Measurements from ENCODE around the gene DPYSL4.

DNA sequence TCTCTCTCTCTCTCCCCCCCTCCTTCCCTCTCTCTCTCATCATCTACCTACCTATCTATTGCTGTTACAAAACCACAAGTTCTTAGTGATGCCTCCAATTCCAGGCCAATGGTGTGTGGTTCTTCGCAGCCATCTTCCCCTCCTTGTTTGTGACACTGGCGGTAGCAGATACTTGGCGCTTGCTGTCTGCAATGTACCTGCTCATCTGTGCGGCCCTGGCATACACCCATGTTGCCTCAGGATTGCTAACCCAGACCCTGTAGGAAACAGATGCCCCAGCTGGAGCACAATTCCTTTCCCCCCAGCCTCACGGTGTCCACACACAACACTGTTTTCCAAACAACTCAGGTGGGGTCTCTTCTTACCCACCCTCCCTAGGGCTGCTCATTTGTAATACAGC lies 13.6 kb upstream of the DPYSL4 start:
- TF ChIP-seq, protein P1, sequence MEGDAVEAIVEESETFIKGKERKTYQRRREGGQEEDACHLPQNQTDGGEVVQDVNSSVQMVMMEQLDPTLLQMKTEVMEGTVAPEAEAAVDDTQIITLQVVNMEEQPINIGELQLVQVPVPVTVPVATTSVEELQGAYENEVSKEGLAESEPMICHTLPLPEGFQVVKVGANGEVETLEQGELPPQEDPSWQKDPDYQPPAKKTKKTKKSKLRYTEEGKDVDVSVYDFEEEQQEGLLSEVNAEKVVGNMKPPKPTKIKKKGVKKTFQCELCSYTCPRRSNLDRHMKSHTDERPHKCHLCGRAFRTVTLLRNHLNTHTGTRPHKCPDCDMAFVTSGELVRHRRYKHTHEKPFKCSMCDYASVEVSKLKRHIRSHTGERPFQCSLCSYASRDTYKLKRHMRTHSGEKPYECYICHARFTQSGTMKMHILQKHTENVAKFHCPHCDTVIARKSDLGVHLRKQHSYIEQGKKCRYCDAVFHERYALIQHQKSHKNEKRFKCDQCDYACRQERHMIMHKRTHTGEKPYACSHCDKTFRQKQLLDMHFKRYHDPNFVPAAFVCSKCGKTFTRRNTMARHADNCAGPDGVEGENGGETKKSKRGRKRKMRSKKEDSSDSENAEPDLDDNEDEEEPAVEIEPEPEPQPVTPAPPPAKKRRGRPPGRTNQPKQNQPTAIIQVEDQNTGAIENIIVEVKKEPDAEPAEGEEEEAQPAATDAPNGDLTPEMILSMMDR (IDR thresholded peaks at IDR 0.05): no peak
- TF ChIP-seq, protein P2, sequence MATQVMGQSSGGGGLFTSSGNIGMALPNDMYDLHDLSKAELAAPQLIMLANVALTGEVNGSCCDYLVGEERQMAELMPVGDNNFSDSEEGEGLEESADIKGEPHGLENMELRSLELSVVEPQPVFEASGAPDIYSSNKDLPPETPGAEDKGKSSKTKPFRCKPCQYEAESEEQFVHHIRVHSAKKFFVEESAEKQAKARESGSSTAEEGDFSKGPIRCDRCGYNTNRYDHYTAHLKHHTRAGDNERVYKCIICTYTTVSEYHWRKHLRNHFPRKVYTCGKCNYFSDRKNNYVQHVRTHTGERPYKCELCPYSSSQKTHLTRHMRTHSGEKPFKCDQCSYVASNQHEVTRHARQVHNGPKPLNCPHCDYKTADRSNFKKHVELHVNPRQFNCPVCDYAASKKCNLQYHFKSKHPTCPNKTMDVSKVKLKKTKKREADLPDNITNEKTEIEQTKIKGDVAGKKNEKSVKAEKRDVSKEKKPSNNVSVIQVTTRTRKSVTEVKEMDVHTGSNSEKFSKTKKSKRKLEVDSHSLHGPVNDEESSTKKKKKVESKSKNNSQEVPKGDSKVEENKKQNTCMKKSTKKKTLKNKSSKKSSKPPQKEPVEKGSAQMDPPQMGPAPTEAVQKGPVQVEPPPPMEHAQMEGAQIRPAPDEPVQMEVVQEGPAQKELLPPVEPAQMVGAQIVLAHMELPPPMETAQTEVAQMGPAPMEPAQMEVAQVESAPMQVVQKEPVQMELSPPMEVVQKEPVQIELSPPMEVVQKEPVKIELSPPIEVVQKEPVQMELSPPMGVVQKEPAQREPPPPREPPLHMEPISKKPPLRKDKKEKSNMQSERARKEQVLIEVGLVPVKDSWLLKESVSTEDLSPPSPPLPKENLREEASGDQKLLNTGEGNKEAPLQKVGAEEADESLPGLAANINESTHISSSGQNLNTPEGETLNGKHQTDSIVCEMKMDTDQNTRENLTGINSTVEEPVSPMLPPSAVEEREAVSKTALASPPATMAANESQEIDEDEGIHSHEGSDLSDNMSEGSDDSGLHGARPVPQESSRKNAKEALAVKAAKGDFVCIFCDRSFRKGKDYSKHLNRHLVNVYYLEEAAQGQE (IDR thresholded peaks at IDR 0.05; ENCODE audit: insufficient read depth in 1 of 2, low read depth in 2 of 2, low read length in 1 of 2): no peak
- TF ChIP-seq POLR2AphosphoS5 (IDR thresholded peaks at IDR 0.05; ENCODE audit: low read depth, low read length): no peak
- no peak for TF ChIP-seq TCF7L2 (IDR thresholded peaks at IDR 0.05; ENCODE audit: low read depth, low read length)

Measured in Panc1 (cell line).